ENCODE data around the gene EDDM3A. TPM values are rescaled to one million over a fixed set of nuclear protein-coding genes. Genes with fewer than 3 reads are reported as not detected.
A peak's percentile ranks its signal among the peaks of the same experiment; 100 is the strongest.
"Not testable (repeated sequence)": the region's sequence is repeated elsewhere in the genome, so short reads cannot be mapped to it uniquely, and the experiment has no call there.

The EDDM3A gene
- total RNA-seq, 1 donor from 2014 or later: not detected

- ATAC-seq (peak in 1 of 2 donors; percentile 43), DNase-seq (no peak)
- H3K27ac ChIP-seq: no peak overlapping the region
- H3K4me1 ChIP-seq: no peaks in the 10 kb centered on the region
- intact Hi-C loops (cut with DNase I): no loop called here
- H3K27me3 ChIP-seq (ENCODE audit: low read depth): peaks cover 19% of the 10 kb centered on the region
- H3K9me3 ChIP-seq: no peaks in the 10 kb centered on the region
- H3K4me3 ChIP-seq: no peak overlapping the region
- no peak for TF ChIP-seq CTCF (IDR thresholded peaks at IDR 0.05)
- H3K36me3 ChIP-seq: no peaks in the 10 kb centered on the region
Measured at GRCh38 chr14:20723488-20723887, 22.2 kb upstream of the EDDM3A start.

- H3K27me3 ChIP-seq (ENCODE audit: low read depth): peaks cover 19% of the 10 kb centered on the region
- DNase-seq; H3K9me3 ChIP-seq; ATAC-seq; H3K27ac ChIP-seq; H3K4me3 ChIP-seq; H3K4me1 ChIP-seq; H3K36me3 ChIP-seq; intact Hi-C loops (cut with DNase I): not testable (repeated sequence)
Measured at GRCh38 chr14:20726121-20726520, 19.6 kb upstream of the EDDM3A start.

- DNase-seq (no peak), ATAC-seq (no peak)
- H3K27ac ChIP-seq: no peak overlapping the region
- no peak for TF ChIP-seq CTCF (IDR thresholded peaks at IDR 0.05)
- H3K27me3 ChIP-seq (ENCODE audit: low read depth): peaks cover 19% of the 10 kb centered on the region
- H3K4me3 ChIP-seq: no peak overlapping the region
- H3K4me1 ChIP-seq: no peaks in the 10 kb centered on the region
- H3K9me3 ChIP-seq: no peaks in the 10 kb centered on the region
- H3K36me3 ChIP-seq: no peaks in the 10 kb centered on the region
- intact Hi-C loops (cut with DNase I): no loop called here
Measured at GRCh38 chr14:20726531-20726930, 19.2 kb upstream of the EDDM3A start.

GRCh38 chr14:20730891-20731290 is 14.8 kb upstream of the EDDM3A start:
- Histone ChIP-seq H3K27ac (no peak overlapping the region), H3K4me3 (no peak overlapping the region), H3K9me3 (no peaks in the 10 kb centered on the region), H3K27me3 (ENCODE audit: low read depth) (no peaks in the 10 kb centered on the region), H3K36me3 (no peaks in the 10 kb centered on the region), H3K4me1 (peaks cover 4% of the 10 kb centered on the region)
- intact Hi-C loops (cut with DNase I): no loop called here
- ATAC-seq: no peak
- no peak for TF ChIP-seq CTCF (IDR thresholded peaks at IDR 0.05)
- DNase-seq: no peak

- no peak for TF ChIP-seq CTCF (IDR thresholded peaks at IDR 0.05)
- intact Hi-C loops (cut with DNase I): no loop called here
- Histone ChIP-seq H3K36me3 (no peaks in the 10 kb centered on the region), H3K9me3 (no peaks in the 10 kb centered on the region), H3K27me3 (ENCODE audit: low read depth) (no peaks in the 10 kb centered on the region), H3K27ac (no peak overlapping the region), H3K4me3 (no peak overlapping the region), H3K4me1 (peaks cover 4% of the 10 kb centered on the region)
- ATAC-seq (no peak), DNase-seq (no peak)
Measured at GRCh38 chr14:20732477-20732876, 13.2 kb upstream of the EDDM3A start.

GRCh38 chr14:20732979-20733635 is 12.6 kb upstream of the EDDM3A start:
- intact Hi-C loops (cut with DNase I): no loop called here
- H3K27ac ChIP-seq: no peak overlapping the region
- H3K9me3 ChIP-seq: no peaks in the 10 kb centered on the region
- H3K4me3 ChIP-seq: no peak overlapping the region
- no peak for TF ChIP-seq CTCF (IDR thresholded peaks at IDR 0.05)
- no peaks in the 10 kb centered on the region for H3K27me3 ChIP-seq (ENCODE audit: low read depth)
- H3K4me1 ChIP-seq: peaks cover 4% of the 10 kb centered on the region
- ATAC-seq (peak in 1 of 2 donors; percentile 62), DNase-seq (no peak)
- H3K36me3 ChIP-seq: no peaks in the 10 kb centered on the region
